GM12874 (cell line): Measurements from ENCODE around the gene APC2.

Experiments used
- CTCF ChIP-seq: IDR thresholded peaks from 2 replicates; pipeline ENCODE4 v1.5.1; 2011; ENCODE audit warnings: low read depth, mild to moderate bottlenecking, control low read depth, low read length, moderate library complexity; ENCODE audit not compliant: insufficient read depth

The APC2 gene

GRCh38 chr19:1411255-1412191 lies 38.4 kb upstream of the APC2 start:
- TF ChIP-seq CTCF, result no peak

DNA sequence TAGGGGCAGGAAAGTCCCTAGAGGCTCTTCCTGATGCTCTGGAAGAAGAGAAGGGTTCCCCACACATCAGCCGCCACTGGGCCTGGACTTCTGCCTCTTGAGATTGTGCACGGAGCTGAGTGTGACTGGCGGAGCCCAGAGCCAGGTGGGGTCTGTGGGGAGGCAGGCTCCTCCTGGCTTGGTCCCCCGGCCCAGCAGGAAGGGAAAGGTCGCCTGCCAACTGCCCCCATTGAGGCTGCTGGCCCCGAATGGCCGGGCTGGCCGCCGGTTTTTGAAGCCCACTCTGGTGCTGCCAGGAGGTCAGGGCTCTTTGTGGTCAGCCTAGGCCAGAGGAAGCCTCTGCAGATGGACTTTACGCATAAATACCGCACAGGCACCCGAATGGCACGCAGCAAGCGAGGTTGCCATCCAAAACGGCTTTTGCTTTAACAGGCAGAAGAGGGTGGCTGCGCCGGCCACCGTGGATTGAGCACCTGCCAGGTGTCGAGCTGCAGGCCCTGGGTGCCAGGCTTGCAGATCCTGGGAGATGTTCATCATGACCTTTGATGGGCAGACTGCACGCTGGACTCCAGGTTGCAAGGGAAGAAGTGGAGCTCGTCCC lies 37.5 kb upstream of the APC2 start:
- TF ChIP-seq CTCF, result no peak

- TF ChIP-seq CTCF, result no peak
These were observed 36.7 kb upstream of the APC2 start for GRCh38 chr19:1412995-1413800.

GRCh38 chr19:1416014-1416841 lies 33.7 kb upstream of the APC2 start:
- no peak for TF ChIP-seq CTCF

DNA sequence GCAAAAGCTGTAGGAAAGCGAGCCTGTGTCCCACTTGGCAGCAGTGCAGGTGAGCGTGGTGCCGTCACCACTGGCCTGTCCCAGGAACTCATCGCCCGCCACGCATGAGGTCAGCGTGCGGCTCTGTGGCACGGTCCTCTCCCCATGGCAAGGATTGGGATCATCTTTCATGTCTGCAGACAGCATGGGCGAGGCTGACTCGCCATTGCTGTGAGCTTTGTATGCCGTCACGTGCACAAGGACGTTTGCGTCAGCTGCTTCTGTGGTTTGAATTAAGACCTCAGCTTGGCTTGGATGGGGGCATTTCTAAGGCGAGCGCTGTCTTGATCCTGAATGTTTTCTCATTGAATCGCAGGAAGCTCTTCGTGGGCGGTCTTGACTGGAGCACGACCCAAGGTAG lies 32.8 kb upstream of the APC2 start:
- no peak for TF ChIP-seq CTCF

- TF ChIP-seq CTCF, result no peak
These were observed 32.0 kb upstream of the APC2 start for GRCh38 chr19:1417681-1418495.
